Fibroblast of lung (primary cell): ENCODE measurements around the gene SLC25A43. TPM values are rescaled to one million over a fixed set of nuclear protein-coding genes. Genes with fewer than 3 reads are reported as not detected.
"Not testable (repeated sequence)": the region's sequence is repeated elsewhere in the genome, so short reads cannot be mapped to it uniquely, and the experiment has no call there.

Experiments
- DNase-seq, 2 donors: peaks; one replicate each; pipeline versions ENCODE4 v3.0.0 to v3.0.0-alpha.2; 2010; ENCODE audit warnings: low read depth in 2 of 2
- H2AFZ ChIP-seq: 2 replicates; pipeline ENCODE4 v1.5.1; 2012; ENCODE audit warnings: low read length, control low read depth, inconsistent platforms
- H3K27ac ChIP-seq: 2 replicates; pipeline ENCODE4 v1.5.1; 2011; ENCODE audit warnings: low read length, control low read depth; ENCODE audit not compliant: insufficient read depth
- H3K27me3 ChIP-seq: 2 replicates; pipeline ENCODE4 v1.5.1; 2011; ENCODE audit warnings: mild to moderate bottlenecking, low read length; ENCODE audit not compliant: control insufficient read depth, insufficient read depth
- H3K36me3 ChIP-seq: 2 replicates; pipeline ENCODE4 v1.5.1; 2011; ENCODE audit warnings: low read length; ENCODE audit not compliant: control insufficient read depth, insufficient read depth
- H3K4me1 ChIP-seq: 2 replicates; pipeline ENCODE4 v1.5.1; 2011; ENCODE audit warnings: low read length; ENCODE audit not compliant: control insufficient read depth, insufficient read depth; ENCODE audit errors: extremely low read depth
- H3K4me2 ChIP-seq: 2 replicates; pipeline ENCODE4 v1.5.1; 2011; ENCODE audit warnings: low read length, control low read depth; ENCODE audit not compliant: insufficient read depth; ENCODE audit errors: extremely low read depth
- H3K4me3 ChIP-seq, 4 experiments: fragments of 200-600 bp in 1 of 4; sonication (generic) in 1 of 4; replicated peaks in 1 of 4; 2 replicates each; pipeline ENCODE4 v1.5.1; 2011 to 2016; ENCODE audit warnings: low read length in 4 of 4, low read depth in 3 of 4, mild to moderate bottlenecking in 3 of 4, control low read depth in 2 of 4, inconsistent platforms in 1 of 4, mixed read lengths in 1 of 4; ENCODE audit not compliant: insufficient read depth in 1 of 4; ENCODE audit errors: control extremely low read depth in 1 of 4
- H3K79me2 ChIP-seq: 2 replicates; pipeline ENCODE4 v1.5.1; 2012; ENCODE audit warnings: mild to moderate bottlenecking, low read length, inconsistent platforms; ENCODE audit not compliant: control insufficient read depth, insufficient read depth
- H3K9ac ChIP-seq: 2 replicates; pipeline ENCODE4 v1.5.1; 2011; ENCODE audit warnings: mild to moderate bottlenecking, low read length, control low read depth; ENCODE audit not compliant: insufficient read depth
- H3K9me3 ChIP-seq: 2 replicates; pipeline ENCODE4 v1.5.1; 2012; ENCODE audit warnings: low read depth, low read length; ENCODE audit not compliant: control insufficient read depth, insufficient read depth
- H4K20me1 ChIP-seq: 2 replicates; pipeline ENCODE4 v1.5.1; 2011; ENCODE audit warnings: low read length; ENCODE audit not compliant: control insufficient read depth, insufficient read depth; ENCODE audit errors: extremely low read depth
- CTCF ChIP-seq, 2 donors: IDR thresholded peaks in 1 of 2; conservative IDR thresholded peaks in 1 of 2; 1 replicate in 1 of 2; 2 replicates in 1 of 2; pipeline ENCODE4 v1.5.1; 2011 to 2012; ENCODE audit warnings: low read length in 2 of 2, control low read depth in 1 of 2, inconsistent platforms in 1 of 2, low read depth in 1 of 2, mild to moderate bottlenecking in 1 of 2
- EZH2 ChIP-seq: IDR thresholded peaks from 2 replicates; pipeline ENCODE4 v1.5.1; 2012; ENCODE audit warnings: low read length, control low read depth, mild to moderate bottlenecking; ENCODE audit errors: missing control alignments
- polyA plus RNA-seq, 2 donors: library from polyadenylated mRNA; depleted of rRNA in 1 of 2; stranded (reverse) in 1 of 2; unstranded in 1 of 2; fragments of >200 nt; gene quantifications; 2 replicates each; pipeline ENCODE4 v1.2.1, GENCODE V29; 2011 to 2012; ENCODE audit warnings: missing spikeins in 1 of 2
- total RNA-seq: library from RNA; depleted of rRNA; stranded (reverse); fragments of >200 nt; gene quantifications from 2 replicates; pipeline ENCODE4 v1.2.1, GENCODE V29; 2014

The SLC25A43 gene
- total and polyA plus RNA-seq, 2 donors (not counting 1 experiment from before 2014, with no cell fraction given), result 31.0 to 31.6 TPM

- no peak overlapping the region for H3K27ac ChIP-seq
- no peaks in the 10 kb centered on the region for H3K4me1 ChIP-seq
- H3K79me2 ChIP-seq, result no peaks in the 10 kb centered on the region
- TF ChIP-seq EZH2 (no peak), CTCF (conservative IDR thresholded peaks at IDR 0.05 in 1 of 2, IDR thresholded peaks at IDR 0.05 in 1 of 2; ENCODE audit: low read depth in 1 of 2, low read length in 2 of 2) (no peak)
- H2AFZ ChIP-seq, result no peak overlapping the region
- H3K4me3 ChIP-seq, result no peak overlapping the region
- DNase-seq, result no peak
- no peaks in the 10 kb centered on the region for H3K27me3 ChIP-seq
- no peaks in the 10 kb centered on the region for H3K9me3 ChIP-seq
- no peaks in the 10 kb centered on the region for H3K36me3 ChIP-seq
- H3K9ac ChIP-seq, result no peak overlapping the region
- H4K20me1 ChIP-seq, result no peaks in the 10 kb centered on the region
- no peak overlapping the region for H3K4me2 ChIP-seq
These were observed 35.7 kb upstream of the SLC25A43 start for GRCh38 chrX:119363391-119363790.

DNA sequence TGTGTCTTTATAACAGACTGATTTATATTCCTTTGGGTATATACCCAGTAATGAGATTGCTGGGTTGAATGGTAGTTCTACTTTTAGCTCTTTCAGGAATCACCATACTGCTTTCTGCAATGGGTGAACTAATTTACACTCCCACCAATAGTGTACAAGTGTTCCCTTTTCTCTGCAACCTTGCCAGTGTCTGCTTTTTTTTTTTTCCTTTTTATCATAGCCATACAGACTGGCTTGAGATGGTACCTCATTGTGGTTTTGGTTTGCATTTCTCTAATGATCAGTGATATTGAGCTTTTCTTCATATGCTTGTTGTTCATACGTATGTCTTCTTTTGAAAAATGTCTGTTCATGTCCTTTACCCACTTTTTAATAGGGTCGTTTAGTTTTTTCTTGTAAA lies 27.3 kb upstream of the SLC25A43 start:
- not testable (repeated sequence) for H3K36me3 ChIP-seq, DNase-seq, H3K9ac ChIP-seq, H3K27ac ChIP-seq, H3K27me3 ChIP-seq, H3K4me1 ChIP-seq, H3K79me2 ChIP-seq, H3K4me3 ChIP-seq, H3K4me2 ChIP-seq, H4K20me1 ChIP-seq, H2AFZ ChIP-seq, H3K9me3 ChIP-seq

DNA sequence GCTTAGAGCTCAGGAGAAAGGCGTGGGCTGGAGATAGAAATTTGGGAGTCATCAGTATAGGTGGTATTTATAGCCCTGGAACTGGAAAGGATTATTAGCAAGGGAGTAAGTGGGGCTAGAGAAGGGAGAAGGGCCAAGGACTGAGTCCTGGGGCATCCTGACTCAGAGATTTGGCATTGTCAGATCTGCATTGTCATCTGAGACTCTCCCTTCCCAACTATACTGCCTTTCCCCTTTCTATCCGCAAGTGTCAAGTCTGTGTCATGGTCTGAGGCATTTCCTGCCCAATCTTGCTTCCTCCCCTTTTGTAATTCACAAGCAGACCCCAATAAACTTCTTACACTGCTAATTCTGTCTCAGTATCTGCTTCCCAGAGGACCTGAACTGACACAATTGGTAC lies 24.4 kb upstream of the SLC25A43 start:
- Histone ChIP-seq H3K9ac (no peak overlapping the region), H3K4me2 (no peak overlapping the region), H3K4me1 (no peaks in the 10 kb centered on the region), H3K79me2 (no peaks in the 10 kb centered on the region), H4K20me1 (no peaks in the 10 kb centered on the region), H3K27me3 (no peaks in the 10 kb centered on the region), H3K36me3 (no peaks in the 10 kb centered on the region), H3K27ac (no peak overlapping the region), H3K9me3 (no peaks in the 10 kb centered on the region), H2AFZ (no peak overlapping the region), H3K4me3 (no peak overlapping the region)
- TF ChIP-seq CTCF (conservative IDR thresholded peaks at IDR 0.05 in 1 of 2, IDR thresholded peaks at IDR 0.05 in 1 of 2; ENCODE audit: low read depth in 1 of 2, low read length in 2 of 2) (no peak), EZH2 (no peak)
- DNase-seq, result peak in 1 of 2 donors; percentile 65
